NCI-H510A treated with DMSO at 0.1 percent for 48 hours (cell line): ENCODE data around the gene GPHN.

Source experiments
- DNase-seq: peaks from one replicate; lab custom pipeline; 2025; lab: John Stamatoyannopoulos, UW

GPHN gene

GRCh38 chr14:66959437-66960050, 451.6 kb downstream of the GPHN start:
- DNase-seq = no peak

GRCh38 chr14:66965831-66966230, 457.9 kb downstream of the GPHN start:
- DNase-seq = no peak

GRCh38 chr14:66972469-66972868, 464.5 kb downstream of the GPHN start:
- DNase-seq = no peak

GRCh38 chr14:66974397-66975025, 466.6 kb downstream of the GPHN start:
- no peak for DNase-seq

GRCh38 chr14:66975251-66975650, 467.3 kb downstream of the GPHN start:
- DNase-seq = no peak

- DNase-seq = no peak
Measured at GRCh38 chr14:66979101-66979974, 471.4 kb downstream of the GPHN start.

GRCh38 chr14:66982247-66982646, 474.3 kb downstream of the GPHN start:
- no peak for DNase-seq

GRCh38 chr14:66992776-66993175, 484.8 kb downstream of the GPHN start:
- DNase-seq = no peak

GRCh38 chr14:66993512-66993911, 485.6 kb downstream of the GPHN start:
- DNase-seq = no peak

- DNase-seq = no peak
Measured at GRCh38 chr14:66998013-66998412, 490.1 kb downstream of the GPHN start.

GRCh38 chr14:66999978-67000377, 492.0 kb downstream of the GPHN start:
- no peak for DNase-seq

GRCh38 chr14:67002994-67003753, 495.2 kb downstream of the GPHN start:
- DNase-seq = no peak

GRCh38 chr14:67004521-67004920, 496.6 kb downstream of the GPHN start:
- no peak for DNase-seq

- no peak for DNase-seq
Measured at GRCh38 chr14:67010602-67011001, 502.7 kb downstream of the GPHN start.

- DNase-seq = no peak
Measured at GRCh38 chr14:67016856-67017255, 508.9 kb downstream of the GPHN start.

GRCh38 chr14:67018720-67019119, 510.8 kb downstream of the GPHN start:
- no peak for DNase-seq

GRCh38 chr14:67019796-67020195, 511.8 kb downstream of the GPHN start:
- no peak for DNase-seq

- no peak for DNase-seq
Measured at GRCh38 chr14:67031920-67032774, 524.2 kb downstream of the GPHN start.

GRCh38 chr14:67045440-67045839, 537.5 kb downstream of the GPHN start:
- DNase-seq = no peak

- DNase-seq = no peak
Measured at GRCh38 chr14:67050896-67051295, 542.9 kb downstream of the GPHN start.

GRCh38 chr14:67056684-67057083, 548.7 kb downstream of the GPHN start:
- no peak for DNase-seq
